H1 (cell line): Measurements from ENCODE around the gene S100G. TPM values are rescaled to one million over a fixed set of nuclear protein-coding genes. Genes with fewer than 3 reads are reported as not detected.

Source experiments
- CHD7 ChIP-seq: fragments of 300-600 bp; sonication (generic); IDR thresholded peaks from 2 replicates; pipeline ENCODE4 v1.7.1; 2012; ENCODE audit warnings: low read length, moderate library complexity, mild to moderate bottlenecking, inconsistent platforms; ENCODE audit not compliant: insufficient replicate concordance
- CREB1 ChIP-seq: IDR thresholded peaks from 2 replicates; pipeline ENCODE4 v1.6.1; 2012; ENCODE audit warnings: inconsistent platforms
- HDAC2 ChIP-seq, 2 experiments: fragments of 300-600 bp in 1 of 2; sonication (generic) in 1 of 2; IDR thresholded peaks; 2 replicates each; pipeline ENCODE4 v1.6.1; 2011 to 2012; ENCODE audit warnings: low read depth in 2 of 2, low read length in 2 of 2, mild to moderate bottlenecking in 2 of 2, moderate library complexity in 2 of 2, borderline replicate concordance in 1 of 2, inconsistent platforms in 1 of 2
- JUN ChIP-seq: IDR thresholded peaks from 2 replicates; pipeline ENCODE4 v1.6.1; 2011; ENCODE audit warnings: low read depth, mild to moderate bottlenecking, improper control_type of control experiment, low read length
- KDM4A ChIP-seq: IDR thresholded peaks from one replicate; pipeline ENCODE4 v1.7.1; 2012; ENCODE audit warnings: low read depth, mild to moderate bottlenecking, moderate library complexity, low read length, inconsistent platforms; ENCODE audit not compliant: severe bottlenecking
- KDM5A ChIP-seq: fragments of 200-600 bp; IDR thresholded peaks from 2 replicates; pipeline ENCODE4 v1.7.1; 2012; ENCODE audit warnings: mild to moderate bottlenecking, low read length, inconsistent platforms, mixed read lengths
- RAD21 ChIP-seq, 2 experiments: IDR thresholded peaks in 1 of 2; conservative IDR thresholded peaks in 1 of 2; 2 replicates each; pipeline ENCODE4 v1.6.1; 2011; ENCODE audit warnings: low read depth in 2 of 2, low read length in 2 of 2, improper control_type of control experiment in 1 of 2, inconsistent platforms in 1 of 2, mild to moderate bottlenecking in 1 of 2, moderate library complexity in 1 of 2
- RBBP5 ChIP-seq: IDR thresholded peaks from 2 replicates; pipeline ENCODE4 v1.7.1; 2012; ENCODE audit warnings: low read depth, mild to moderate bottlenecking, inconsistent platforms, low read length, moderate library complexity, borderline replicate concordance
- SAP30 ChIP-seq: fragments of 300-600 bp; sonication (generic); IDR thresholded peaks from 2 replicates; pipeline ENCODE4 v1.7.1; 2012; ENCODE audit warnings: low read length, moderate library complexity, mild to moderate bottlenecking, inconsistent platforms; ENCODE audit not compliant: insufficient read depth, insufficient replicate concordance
- SIN3A ChIP-seq, 2 experiments: IDR thresholded peaks in 1 of 2; conservative IDR thresholded peaks in 1 of 2; 2 replicates each; pipeline ENCODE4 v1.6.1; 2011 to 2012; ENCODE audit warnings: low read length in 2 of 2, improper control_type of control experiment in 1 of 2, low read depth in 1 of 2, mild to moderate bottlenecking in 1 of 2
- SUZ12 ChIP-seq: fragments of 200-600 bp; sonication (generic); IDR thresholded peaks from 2 replicates; pipeline ENCODE4 v1.6.1; 2012; ENCODE audit warnings: mild to moderate bottlenecking, inconsistent platforms, low read length, moderate library complexity, mixed read lengths
- polyA plus RNA-seq, 7 experiments: library from polyadenylated mRNA; depleted of rRNA in 3 of 7; stranded (reverse) in 5 of 7; unstranded in 2 of 7; fragments of >200 nt in 5 of 7; fragments of 200-250 nt in 2 of 7; gene quantifications; 1 replicate in 5 of 7; 2 replicates in 1 of 7; 4 replicates in 1 of 7; pipeline versions ENCODE4 v1.2.1 to v1.2.3, GENCODE V29; 2011 to 2013; ENCODE audit warnings: missing spikeins in 2 of 7, mixed read lengths in 2 of 7
- total RNA-seq: library from RNA; stranded (reverse); fragmentation: NEBNext Ultra II Directional; extraction: Animal tissue kit (Norgen Biotek cat#: 25700); gene quantifications from 2 replicates; pipeline ENCODE4 v1.2.1, GENCODE V29; 2021

S100G gene
- total and polyA plus RNA-seq, 2 of the 8 experiments (the other 6 are each of a cell fraction or from before 2014, with no cell fraction given), result not detected

- TF ChIP-seq CHD7, result no peak
- TF ChIP-seq RBBP5, result no peak
- TF ChIP-seq SUZ12, result no peak
- TF ChIP-seq KDM5A, result no peak
- no peak for TF ChIP-seq KDM4A
- TF ChIP-seq SAP30, result no peak
- no peak for TF ChIP-seq HDAC2 (IDR thresholded peaks at IDR 0.05; ENCODE audit: borderline replicate concordance in 1 of 2, low read depth in 2 of 2, low read length in 2 of 2)
- no peak for TF ChIP-seq CREB1
- TF ChIP-seq RAD21 (IDR thresholded peaks at IDR 0.05 in 1 of 2, conservative IDR thresholded peaks at IDR 0.05 in 1 of 2; ENCODE audit: low read depth in 2 of 2, low read length in 2 of 2), result no peak
- TF ChIP-seq SIN3A (conservative IDR thresholded peaks at IDR 0.05 in 1 of 2, IDR thresholded peaks at IDR 0.05 in 1 of 2; ENCODE audit: low read depth in 1 of 2, low read length in 2 of 2), result no peak
- TF ChIP-seq JUN, result no peak
Measured at GRCh38 chrX:16639966-16640365, 10.0 kb upstream of the S100G start (continued).
